HepG2 (cell line): ENCODE results near the gene TAF11L11. TPM values are rescaled to one million over a fixed set of nuclear protein-coding genes. Genes with fewer than 3 reads are reported as not detected.

Experiments
- polyA plus RNA-seq, 8 experiments: library from polyadenylated mRNA; depleted of rRNA in 3 of 8; stranded (reverse) in 7 of 8; unstranded in 1 of 8; fragments of >200 nt; fragmentation: Illumina TruSeq in 4 of 8; extraction: Trizol in 4 of 8; gene quantifications; 2 replicates each; pipeline versions ENCODE4 v1.2.1 to v1.2.3, GENCODE V29; 2011 to 2016; ENCODE audit warnings: low read depth in 4 of 8, missing spikeins in 1 of 8, mixed read lengths in 1 of 8; ENCODE audit not compliant: insufficient read depth in 1 of 8
- small RNA-seq, 3 experiments: library from RNA; depleted of rRNA; stranded (forward); fragments of <200 nt; gene quantifications; one replicate each; pipeline ENCODE3, GENCODE V24; 2012; ENCODE audit warnings: low read depth in 2 of 3, low replicate concordance in 1 of 3; ENCODE audit not compliant: insufficient read length in 3 of 3, insufficient read depth in 2 of 3
- total RNA-seq, 5 experiments: library from RNA; depleted of rRNA; stranded (reverse); fragments of >200 nt; fragmentation: Illumina TruSeq; extraction: Trizol; gene quantifications; 2 replicates each; pipeline ENCODE4 v1.2.3, GENCODE V29; 2016; ENCODE audit warnings: low read depth in 1 of 5

Gene TAF11L11
- total and polyA plus RNA-seq, 2 of the 13 experiments (the other 11 are each of a cell fraction or from before 2014, with no cell fraction given) = not detected

Small RNA genes within 50 kb of the gene (small RNA-seq; reads per million reads assigned to genes)
- gene AC233724.1 (0 reads per million in 3 experiments), gene AC233724.2 (0 reads per million in 3 experiments), gene AC233724.3 (0 reads per million in 3 experiments), gene AC233724.4 (0 reads per million in 3 experiments), gene AC233724.6 (0 reads per million in 3 experiments), gene AC233724.7 (0 reads per million in 3 experiments)

Other genes with a start within 250 kb of the TAF11L11 start
- gene TAF11L2, start 106.0 kb upstream of the TAF11L11 start, total RNA-seq (2016; rRNA removed; fragmentation: Illumina TruSeq; extraction: Trizol) = not detected in 2 replicates
- gene TAF11L2, start 106.0 kb upstream of the TAF11L11 start, polyA plus RNA-seq (2011; rRNA removed) = not detected in 2 replicates
- not detected in 2 replicates for gene TAF11L3, start 85.8 kb upstream of the TAF11L11 start, total RNA-seq (2016; rRNA removed; fragmentation: Illumina TruSeq; extraction: Trizol)
- gene TAF11L3, start 85.8 kb upstream of the TAF11L11 start, polyA plus RNA-seq (2011; rRNA removed) = not detected in 2 replicates
- gene TAF11L4, start 82.4 kb upstream of the TAF11L11 start, total RNA-seq (2016; rRNA removed; fragmentation: Illumina TruSeq; extraction: Trizol) = not detected in 2 replicates
- gene TAF11L4, start 82.4 kb upstream of the TAF11L11 start, polyA plus RNA-seq (2011; rRNA removed) = not detected in 2 replicates
- gene TAF11L5, start 78.9 kb upstream of the TAF11L11 start, total RNA-seq (2016; rRNA removed; fragmentation: Illumina TruSeq; extraction: Trizol) = not detected in 2 replicates
- not detected in 2 replicates for gene TAF11L5, start 78.9 kb upstream of the TAF11L11 start, polyA plus RNA-seq (2011; rRNA removed)
- not detected in 2 replicates for gene TAF11L6, start 75.5 kb upstream of the TAF11L11 start, total RNA-seq (2016; rRNA removed; fragmentation: Illumina TruSeq; extraction: Trizol)
- gene TAF11L6, start 75.5 kb upstream of the TAF11L11 start, polyA plus RNA-seq (2011; rRNA removed) = not detected in 2 replicates
- gene TAF11L7, start 18.4 kb upstream of the TAF11L11 start, total RNA-seq (2016; rRNA removed; fragmentation: Illumina TruSeq; extraction: Trizol) = not detected in 2 replicates
- not detected in 2 replicates for gene TAF11L7, start 18.4 kb upstream of the TAF11L11 start, polyA plus RNA-seq (2011; rRNA removed)
- gene TAF11L8, start 13.2 kb upstream of the TAF11L11 start, total RNA-seq (2016; rRNA removed; fragmentation: Illumina TruSeq; extraction: Trizol) = not detected in 2 replicates
- gene TAF11L8, start 13.2 kb upstream of the TAF11L11 start, polyA plus RNA-seq (2011; rRNA removed) = not detected in 2 replicates
- gene TAF11L9, start 9.8 kb upstream of the TAF11L11 start, total RNA-seq (2016; rRNA removed; fragmentation: Illumina TruSeq; extraction: Trizol) = not detected in 2 replicates
- not detected in 2 replicates for gene TAF11L9, start 9.8 kb upstream of the TAF11L11 start, polyA plus RNA-seq (2011; rRNA removed)
- gene TAF11L10, start 6.4 kb upstream of the TAF11L11 start, total RNA-seq (2016; rRNA removed; fragmentation: Illumina TruSeq; extraction: Trizol) = not detected in 2 replicates
- not detected in 2 replicates for gene TAF11L10, start 6.4 kb upstream of the TAF11L11 start, polyA plus RNA-seq (2011; rRNA removed)
- gene TAF11L12, start 6.2 kb downstream of the TAF11L11 start, total RNA-seq (2016; rRNA removed; fragmentation: Illumina TruSeq; extraction: Trizol) = not detected in 2 replicates
- gene TAF11L12, start 6.2 kb downstream of the TAF11L11 start, polyA plus RNA-seq (2011; rRNA removed) = not detected in 2 replicates
- not detected in 2 replicates for gene TAF11L13, start 27.9 kb downstream of the TAF11L11 start, total RNA-seq (2016; rRNA removed; fragmentation: Illumina TruSeq; extraction: Trizol)
- not detected in 2 replicates for gene TAF11L13, start 27.9 kb downstream of the TAF11L11 start, polyA plus RNA-seq (2011; rRNA removed)
- not detected in 2 replicates for gene TAF11L14, start 30.3 kb downstream of the TAF11L11 start, total RNA-seq (2016; rRNA removed; fragmentation: Illumina TruSeq; extraction: Trizol)
- not detected in 2 replicates for gene TAF11L14, start 30.3 kb downstream of the TAF11L11 start, polyA plus RNA-seq (2011; rRNA removed)